K562 (cell line): ENCODE results near the gene GPR153. TPM values are rescaled to one million over a fixed set of nuclear protein-coding genes. Genes with fewer than 3 reads are reported as not detected.

Source experiments
- ATF2 ChIP-seq: sonication (generic); formaldehyde crosslinking; IDR thresholded peaks from 2 replicates; pipeline ENCODE4 v1.8.1; 2022; ENCODE audit warnings: missing genetic modification reagents
- ATF7 ChIP-seq: fragments of 450-650 bp; IDR thresholded peaks from 2 replicates; pipeline ENCODE4 v1.7.1; 2014; ENCODE audit warnings: mild to moderate bottlenecking, moderate library complexity
- CBX1 ChIP-seq: sonication (generic); IDR thresholded peaks from 2 replicates; pipeline ENCODE4 v1.6.1; 2016; ENCODE audit warnings: antibody characterized with exemption, low read depth, mild to moderate bottlenecking
- CEBPG ChIP-seq, 3 experiments: fragments of 200-800 bp in 1 of 3; sonication (Bioruptor generic) in 1 of 3; sonication (generic) in 1 of 3; formaldehyde crosslinking in 1 of 3; IDR thresholded peaks in 2 of 3; conservative IDR thresholded peaks in 1 of 3; 2 replicates each; pipeline versions ENCODE4 v1.6.1 to v1.8.0; 2016 to 2022; ENCODE audit warnings: missing compliant biosample characterization in 2 of 3, missing genetic modification characterization in 2 of 3, mild to moderate bottlenecking in 1 of 3, missing genetic modification reagents in 1 of 3
- EGR1 ChIP-seq: fragments of 450-650 bp; conservative IDR thresholded peaks from 2 replicates; pipeline ENCODE4 v1.6.1; 2017; ENCODE audit warnings: mild to moderate bottlenecking
- ELF1 ChIP-seq: fragments of 200-800 bp; sonication (Bioruptor generic); IDR thresholded peaks from 2 replicates; pipeline ENCODE4 v1.6.1; 2016; ENCODE audit warnings: missing genetic modification characterization, missing compliant biosample characterization
- ELK1 ChIP-seq: sonication (generic); formaldehyde crosslinking; IDR thresholded peaks from 2 replicates; pipeline ENCODE4 v1.8.1; 2022; ENCODE audit warnings: missing genetic modification reagents
- FOXJ2 ChIP-seq: fragments of 200-800 bp; sonication (Bioruptor generic); IDR thresholded peaks from 2 replicates; pipeline ENCODE4 v1.6.1; 2016; ENCODE audit warnings: missing genetic modification characterization, missing compliant biosample characterization
- FOXK1 ChIP-seq: sonication (generic); formaldehyde crosslinking; IDR thresholded peaks from 2 replicates; pipeline ENCODE4 v1.8.0; 2022; ENCODE audit warnings: missing genetic modification reagents, mild to moderate bottlenecking, borderline replicate concordance
- IRF1 ChIP-seq: sonication (generic); formaldehyde crosslinking; IDR thresholded peaks from 2 replicates; pipeline ENCODE4 v1.8.0; 2022; ENCODE audit warnings: missing genetic modification reagents, mild to moderate bottlenecking, borderline replicate concordance
- KDM4B ChIP-seq, 2 experiments: fragments of 450-650 bp in 1 of 2; sonication (generic) in 1 of 2; IDR thresholded peaks; 2 replicates each; pipeline ENCODE4 v1.6.1; 2016 to 2017; ENCODE audit warnings: borderline replicate concordance in 2 of 2, antibody characterized with exemption in 1 of 2, low read depth in 1 of 2, mild to moderate bottlenecking in 1 of 2
- MAZ ChIP-seq, 2 experiments: fragments of 450-650 bp in 1 of 2; sonication (generic) in 1 of 2; formaldehyde crosslinking; IDR thresholded peaks in 1 of 2; conservative IDR thresholded peaks in 1 of 2; 2 replicates each; pipeline versions ENCODE4 v1.4.0 to v1.5.0; 2020; ENCODE audit warnings: mild to moderate bottlenecking in 1 of 2, missing genetic modification reagents in 1 of 2
- NBN ChIP-seq: fragments of 450-650 bp; IDR thresholded peaks from 2 replicates; pipeline ENCODE4 v1.6.1; 2016; ENCODE audit warnings: low read depth, mild to moderate bottlenecking
- NR3C1 ChIP-seq: sonication (generic); formaldehyde crosslinking; IDR thresholded peaks from 2 replicates; pipeline ENCODE4 v1.8.1; 2022; ENCODE audit warnings: missing genetic modification reagents
- SAFB2 ChIP-seq: fragments of 200-400 bp; formaldehyde crosslinking; IDR thresholded peaks from 2 replicates; pipeline ENCODE4 v1.6.1; 2018; ENCODE audit warnings: borderline replicate concordance, low read length, low read depth, moderate library complexity; ENCODE audit not compliant: severe bottlenecking
- SMAD1 ChIP-seq: fragments of 150-350 bp; IDR thresholded peaks from 2 replicates; pipeline ENCODE4 v1.6.1; 2014; ENCODE audit warnings: low read length, low read depth; ENCODE audit not compliant: partially characterized antibody
- SMAD4 ChIP-seq: fragments of 250-450 bp; sonication (Bioruptor Pico); conservative IDR thresholded peaks from 2 replicates; pipeline ENCODE4 v1.8.0; 2021; ENCODE audit warnings: inconsistent platforms, mild to moderate bottlenecking, moderate library complexity
- SMARCB1 ChIP-seq: IDR thresholded peaks from 2 replicates; pipeline ENCODE4 v1.6.1; 2011; ENCODE audit warnings: improper control_type of control experiment, low read depth; ENCODE audit not compliant: insufficient read length
- SOX6 ChIP-seq: fragments of 450-650 bp; IDR thresholded peaks from 2 replicates; pipeline ENCODE4 v1.6.1; 2014; ENCODE audit warnings: mild to moderate bottlenecking
- STAG1 ChIP-seq: sonication (generic); formaldehyde crosslinking; IDR thresholded peaks from 2 replicates; pipeline ENCODE4 v1.5.0; 2020; ENCODE audit warnings: missing genetic modification reagents, borderline replicate concordance
- TBL1XR1 ChIP-seq, 2 experiments: IDR thresholded peaks; 2 replicates each; pipeline ENCODE4 v1.6.1; 2012; ENCODE audit warnings: improper control_type of control experiment in 2 of 2, low read length in 2 of 2, mild to moderate bottlenecking in 1 of 2
- TFAP4 ChIP-seq: sonication (generic); formaldehyde crosslinking; IDR thresholded peaks from 2 replicates; pipeline ENCODE4 v1.8.0; 2022; ENCODE audit warnings: missing genetic modification reagents, mild to moderate bottlenecking, moderate library complexity, borderline replicate concordance
- ZNF282 ChIP-seq: sonication (generic); formaldehyde crosslinking; IDR thresholded peaks from 2 replicates; pipeline ENCODE4 v1.8.1; 2023; ENCODE audit warnings: missing genetic modification reagents
- ZNF586 ChIP-seq: fragments of 450-650 bp; formaldehyde crosslinking; conservative IDR thresholded peaks from 2 replicates; pipeline ENCODE4 v1.4.0; 2020; ENCODE audit warnings: mild to moderate bottlenecking, moderate library complexity
- polyA plus RNA-seq, 8 experiments: library from polyadenylated mRNA; depleted of rRNA in 4 of 8; stranded (reverse) in 5 of 8; unstranded in 3 of 8; fragments of >200 nt; fragmentation: Nextera tagmentation in 2 of 8; fragmentation: Illumina TruSeq in 1 of 8; extraction: Ambion mirVana in 2 of 8; extraction: Trizol in 1 of 8; gene quantifications; 2 replicates each; pipeline versions ENCODE4 v1.2.1 to v1.2.3, GENCODE V29; 2011 to 2014; ENCODE audit warnings: inconsistent platforms in 1 of 8, missing spikeins in 1 of 8
- total RNA-seq, 7 experiments: library from RNA; depleted of rRNA in 6 of 7; stranded (reverse); fragments of >200 nt in 6 of 7; fragmentation: Illumina TruSeq in 2 of 7; extraction: Trizol in 2 of 7; gene quantifications; 2 replicates each; pipeline versions ENCODE4 v1.2.1 to v1.2.3, GENCODE V29; 2011 to 2021; ENCODE audit warnings: low replicate concordance in 1 of 7

GPR153 gene
- total and polyA plus RNA-seq, 9 of the 15 experiments (the other 6 are each of a cell fraction or from before 2014, with no cell fraction given) = 0.01 to 1.5 (median 0.51) TPM

GRCh38 chr1:6259491-6260362 is 1.2 kb downstream of the GPR153 start (continued):
- no peak for TF ChIP-seq KDM4B (IDR thresholded peaks at IDR 0.05; ENCODE audit: borderline replicate concordance in 2 of 2, low read depth in 1 of 2)
- peak; percentile 66 for TF ChIP-seq EGR1
- TF ChIP-seq SMAD4 (CRISPR knock-in tag) = no peak
- TF ChIP-seq ZNF282 = no peak
- TF ChIP-seq SAFB2 = no peak
- peak; percentile 48; the same call in 1 of the 2 replicates for TF ChIP-seq TFAP4 (CRISPR knock-in tag)
- TF ChIP-seq FOXJ2 (tag) = no peak
- peak; percentile 99 for TF ChIP-seq CEBPG (CRISPR knock-in tag; IDR thresholded peaks at IDR 0.05)
- TF ChIP-seq CEBPG (tag; conservative IDR thresholded peaks at IDR 0.05 in 1 of 2, IDR thresholded peaks at IDR 0.05 in 1 of 2) = peak; percentile 99 to 100
- TF ChIP-seq ATF7 = peak; percentile 92
- TF ChIP-seq TBL1XR1 (IDR thresholded peaks at IDR 0.05; ENCODE audit: low read length in 2 of 2) = no peak
- peak; percentile 41 for TF ChIP-seq STAG1
- TF ChIP-seq FOXK1 (CRISPR knock-in tag) = no peak
- peak; percentile 97 for TF ChIP-seq NBN
- TF ChIP-seq SOX6 = no peak
- peak; percentile 32 to 76 for TF ChIP-seq MAZ (CRISPR knock-in tag; conservative IDR thresholded peaks at IDR 0.05 in 1 of 2, IDR thresholded peaks at IDR 0.05 in 1 of 2)
- TF ChIP-seq SMAD1 = no peak
- TF ChIP-seq ATF2 (CRISPR knock-in tag) = no peak
- no peak for TF ChIP-seq ELK1 (CRISPR knock-in tag)
- no peak for TF ChIP-seq NR3C1
- no peak for TF ChIP-seq ELF1 (tag)
- no peak for TF ChIP-seq SMARCB1
- TF ChIP-seq ZNF586 (CRISPR knock-in tag) = no peak
- no peak for TF ChIP-seq CBX1
- TF ChIP-seq IRF1 (CRISPR knock-in tag) = no peak
